HepG2 (cell line): ENCODE measurements around the gene CS. TPM values are rescaled to one million over a fixed set of nuclear protein-coding genes. Genes with fewer than 3 reads are reported as not detected.

Source experiments
- DPF2 ChIP-seq: sonication (generic); formaldehyde crosslinking; IDR thresholded peaks from 2 replicates; pipeline ENCODE4 v1.4.0; 2020; ENCODE audit warnings: mild to moderate bottlenecking, low read depth, missing genetic modification reagents, borderline replicate concordance
- GLI4 ChIP-seq: sonication (generic); formaldehyde crosslinking; IDR thresholded peaks from 2 replicates; pipeline ENCODE4 v1.5.1; 2020; ENCODE audit warnings: missing genetic modification reagents, mild to moderate bottlenecking, moderate library complexity, borderline replicate concordance
- POLR2A ChIP-seq, 2 experiments: IDR thresholded peaks; 2 replicates each; pipeline ENCODE4 v1.6.1; 2011; ENCODE audit warnings: low read depth in 2 of 2, low read length in 2 of 2, mild to moderate bottlenecking in 1 of 2, moderate library complexity in 1 of 2; ENCODE audit not compliant: insufficient read depth in 1 of 2
- ZBTB38 ChIP-seq: sonication (generic); formaldehyde crosslinking; IDR thresholded peaks from 2 replicates; pipeline ENCODE4 v1.5.1; 2020; ENCODE audit warnings: mild to moderate bottlenecking, missing genetic modification reagents
- ZNF343 ChIP-seq: sonication (generic); formaldehyde crosslinking; IDR thresholded peaks from 2 replicates; pipeline ENCODE4 v1.4.0; 2020; ENCODE audit warnings: mild to moderate bottlenecking, missing genetic modification reagents
- ZNF501 ChIP-seq: sonication (generic); formaldehyde crosslinking; IDR thresholded peaks from 2 replicates; pipeline ENCODE4 v1.5.1; 2020; ENCODE audit warnings: mild to moderate bottlenecking, moderate library complexity, missing genetic modification reagents
- ZNF572 ChIP-seq: sonication (generic); formaldehyde crosslinking; IDR thresholded peaks from 2 replicates; pipeline ENCODE4 v1.5.1; 2020; ENCODE audit warnings: mild to moderate bottlenecking, missing genetic modification reagents
- ZNF687 ChIP-seq: sonication (generic); formaldehyde crosslinking; IDR thresholded peaks from 2 replicates; pipeline ENCODE4 v1.5.1; 2020; ENCODE audit warnings: mild to moderate bottlenecking, missing genetic modification reagents, moderate library complexity
- ZSCAN21 ChIP-seq: sonication (generic); formaldehyde crosslinking; IDR thresholded peaks from 2 replicates; pipeline ENCODE4 v1.8.0; 2022; ENCODE audit warnings: mild to moderate bottlenecking, missing genetic modification reagents, moderate library complexity, borderline replicate concordance
- polyA plus RNA-seq, 8 experiments: library from polyadenylated mRNA; depleted of rRNA in 3 of 8; stranded (reverse) in 7 of 8; unstranded in 1 of 8; fragments of >200 nt; fragmentation: Illumina TruSeq in 4 of 8; extraction: Trizol in 4 of 8; gene quantifications; 2 replicates each; pipeline versions ENCODE4 v1.2.1 to v1.2.3, GENCODE V29; 2011 to 2016; ENCODE audit warnings: low read depth in 4 of 8, missing spikeins in 1 of 8, mixed read lengths in 1 of 8; ENCODE audit not compliant: insufficient read depth in 1 of 8
- total RNA-seq, 5 experiments: library from RNA; depleted of rRNA; stranded (reverse); fragments of >200 nt; fragmentation: Illumina TruSeq; extraction: Trizol; gene quantifications; 2 replicates each; pipeline ENCODE4 v1.2.3, GENCODE V29; 2016; ENCODE audit warnings: low read depth in 1 of 5

The CS gene
- total and polyA plus RNA-seq, 2 of the 13 experiments (the other 11 are each of a cell fraction or from before 2014, with no cell fraction given) = 173 to 175 TPM

GRCh38 chr12:56332512-56333196 is 32.5 kb upstream of the CS start (continued):
- TF ChIP-seq ZNF687 (CRISPR knock-in tag) = no peak
- no peak for TF ChIP-seq DPF2
- no peak for TF ChIP-seq ZNF343 (CRISPR knock-in tag)
- no peak for TF ChIP-seq POLR2A (IDR thresholded peaks at IDR 0.05; ENCODE audit: insufficient read depth in 1 of 2, low read depth in 2 of 2, low read length in 2 of 2)
- TF ChIP-seq ZSCAN21 (CRISPR knock-in tag) = 0 out of 2 replicates have a peak, but pooled peaks have one; percentile 27
- TF ChIP-seq ZNF572 (CRISPR knock-in tag) = 0 out of 2 replicates have a peak, but pooled peaks have one; percentile 68
- peak; percentile 67; the same call in 1 of the 2 replicates for TF ChIP-seq ZBTB38
- no peak for TF ChIP-seq ZNF501 (CRISPR knock-in tag)
- no peak for TF ChIP-seq GLI4 (CRISPR knock-in tag)
